GM12878 (cell line): ENCODE results near the gene BZW2. TPM values are rescaled to one million over a fixed set of nuclear protein-coding genes. Genes with fewer than 3 reads are reported as not detected.

Experiments
- BCL3 ChIP-seq: IDR thresholded peaks from 2 replicates; pipeline ENCODE4 v1.6.1; 2011; ENCODE audit warnings: borderline replicate concordance, low read depth, mild to moderate bottlenecking, moderate library complexity, low read length; ENCODE audit not compliant: insufficient read depth, poor library complexity, severe bottlenecking
- EZH2 ChIP-seq: IDR thresholded peaks from 2 replicates; pipeline ENCODE4 v1.6.1; 2012; ENCODE audit warnings: low read depth, mild to moderate bottlenecking, control low read depth, inconsistent platforms, low read length, borderline replicate concordance; ENCODE audit not compliant: control insufficient read depth
- GATAD2B ChIP-seq: fragments of 450-650 bp; conservative IDR thresholded peaks from 2 replicates; pipeline ENCODE4 v1.6.1; 2017; ENCODE audit warnings: low read depth, mild to moderate bottlenecking, moderate library complexity
- IRF4 ChIP-seq: IDR thresholded peaks from 2 replicates; pipeline ENCODE4 v1.6.1; 2011; ENCODE audit warnings: low read depth, low read length
- IRF5 ChIP-seq: fragments of 450-650 bp; IDR thresholded peaks from 2 replicates; pipeline ENCODE4 v1.6.1; 2017; ENCODE audit warnings: borderline replicate concordance
- JUND ChIP-seq: IDR thresholded peaks from 2 replicates; pipeline ENCODE4 v1.6.1; 2012; ENCODE audit warnings: low read depth, mild to moderate bottlenecking, low read length, improper control_type of control experiment, moderate library complexity
- NBN ChIP-seq: fragments of 450-650 bp; IDR thresholded peaks from 2 replicates; pipeline ENCODE4 v1.6.1; 2016
- NR2C2 ChIP-seq: IDR thresholded peaks from 2 replicates; pipeline ENCODE4 v1.6.1; 2011; ENCODE audit warnings: borderline replicate concordance, low read depth; ENCODE audit not compliant: control insufficient read depth, insufficient read length
- PAX5 ChIP-seq: IDR thresholded peaks from 2 replicates; pipeline ENCODE4 v1.6.1; 2011; ENCODE audit warnings: low read depth, low read length, borderline replicate concordance
- POLR2A ChIP-seq: IDR thresholded peaks from 2 replicates; pipeline ENCODE4 v1.6.1; 2011; ENCODE audit warnings: low read depth, mild to moderate bottlenecking, low read length
- POLR2AphosphoS2 ChIP-seq: IDR thresholded peaks from 2 replicates; pipeline ENCODE4 v1.6.1; 2011; ENCODE audit warnings: low read depth, mild to moderate bottlenecking, low read length, improper control_type of control experiment, moderate library complexity
- RELA ChIP-seq: fragments of 450-650 bp; IDR thresholded peaks from 2 replicates; pipeline ENCODE4 v1.8.0; 2014; ENCODE audit warnings: borderline replicate concordance; ENCODE audit not compliant: partially characterized antibody
- RELB ChIP-seq: fragments of 450-650 bp; IDR thresholded peaks from 2 replicates; pipeline ENCODE4 v1.6.1; 2017; ENCODE audit warnings: low read depth, mild to moderate bottlenecking, moderate library complexity
- SIX5 ChIP-seq: IDR thresholded peaks from 2 replicates; pipeline ENCODE4 v1.6.1; 2011; ENCODE audit warnings: mild to moderate bottlenecking, low read depth, low read length, moderate library complexity; ENCODE audit not compliant: severe bottlenecking
- SREBF1 ChIP-seq: IDR thresholded peaks from 2 replicates; pipeline ENCODE4 v1.6.1; 2012; ENCODE audit warnings: mild to moderate bottlenecking, low read length
- SUZ12 ChIP-seq: fragments of 200-600 bp; sonication (generic); IDR thresholded peaks from one replicate; pipeline ENCODE4 v1.6.1; 2018; ENCODE audit warnings: antibody characterized with exemption, mild to moderate bottlenecking; ENCODE audit not compliant: unreplicated experiment
- TAF1 ChIP-seq: IDR thresholded peaks from 2 replicates; pipeline ENCODE4 v1.6.1; 2011; ENCODE audit warnings: mild to moderate bottlenecking, low read depth, low read length, borderline replicate concordance
- TCF12 ChIP-seq: IDR thresholded peaks from 2 replicates; pipeline ENCODE4 v1.6.1; 2011; ENCODE audit warnings: low read depth, mild to moderate bottlenecking, low read length
- USF1 ChIP-seq: IDR thresholded peaks from 2 replicates; pipeline ENCODE4 v1.6.1; 2011; ENCODE audit warnings: borderline replicate concordance, low read depth, mild to moderate bottlenecking, moderate library complexity, mixed read lengths, low read length; ENCODE audit not compliant: insufficient read depth; ENCODE audit errors: extremely low read length
- USF2 ChIP-seq: IDR thresholded peaks from 2 replicates; pipeline ENCODE4 v1.6.1; 2011; ENCODE audit warnings: low read depth, low read length, improper control_type of control experiment, borderline replicate concordance
- ZBTB33 ChIP-seq: fragments of 450-650 bp; IDR thresholded peaks from 2 replicates; pipeline ENCODE4 v1.6.1; 2017; ENCODE audit warnings: mild to moderate bottlenecking
- polyA plus RNA-seq, 11 experiments: library from polyadenylated mRNA; depleted of rRNA in 4 of 11; unstranded in 6 of 11; stranded (reverse) in 5 of 11; fragments of >200 nt; fragmentation: Nextera tagmentation in 4 of 11; fragmentation: Illumina TruSeq in 1 of 11; extraction: Ambion mirVana in 4 of 11; extraction: Trizol in 1 of 11; gene quantifications; 1 replicate in 1 of 11; 2 replicates in 10 of 11; pipeline versions ENCODE4 v1.2.1 to v1.2.3, GENCODE V29; 2011 to 2016; ENCODE audit warnings: inconsistent platforms in 2 of 11, missing spikeins in 2 of 11, low read depth in 1 of 11
- total RNA-seq, 4 experiments: library from RNA; depleted of rRNA in 3 of 4; stranded (reverse); fragments of >200 nt in 3 of 4; fragmentation: Illumina TruSeq in 1 of 4; extraction: Trizol in 1 of 4; gene quantifications; 2 replicates each; pipeline versions ENCODE4 v1.2.1 to v1.2.3, GENCODE V29; 2013 to 2021

The BZW2 gene
- total and polyA plus RNA-seq, 10 of the 15 experiments (the other 5 are each of a cell fraction or from before 2014, with no cell fraction given), result 1.3 to 6.8 (median 3.1) TPM

- TF ChIP-seq IRF5 (no peak), TCF12 (no peak), POLR2A (peak; percentile 95), USF1 (no peak), ZBTB33 (no peak), NR2C2 (no peak), IRF4 (peak; percentile 62; the same call in 1 of the 2 replicates), SIX5 (peak; percentile 51), TAF1 (peak; percentile 74; the same call in 1 of the 2 replicates), JUND (peak; percentile 95; the same call in 1 of the 2 replicates), NBN (no peak), RELA (no peak), GATAD2B (no peak), RELB (peak; percentile 57), SREBF1 (peak; percentile 92), PAX5 (peak; percentile 99), USF2 (no peak), SUZ12 (no peak), BCL3 (no peak), EZH2 (no peak), POLR2AphosphoS2 (no peak)
Observed at GRCh38 chr7:16645593-16646471, at the start of gene BZW2, which contains the start of gene ANKMY2 (continued).
